Stimulated activated CD4-positive, alpha-beta T cell treated with anti-CD3 and anti-CD28 coated beads, Interleukin-15, amount 100 ng/mL, for 24 hours (primary cell): ENCODE data around the gene ARL15.

Experiments
- DNase-seq: peaks from one replicate; pipeline ENCODE4 v3.0.0-alpha.2; 2020

Gene ARL15

GRCh38 chr5:53971131-53971530, 339.2 kb downstream of the ARL15 start:
- DNase-seq, result no peak

GRCh38 chr5:53970475-53970874, 339.9 kb downstream of the ARL15 start:
- no peak for DNase-seq

- DNase-seq, result no peak
Observed at GRCh38 chr5:53969176-53969730, 341.1 kb downstream of the ARL15 start.

GRCh38 chr5:53965459-53965858, 344.9 kb downstream of the ARL15 start:
- DNase-seq, result no peak

- no peak for DNase-seq
Observed at GRCh38 chr5:53963958-53964357, 346.4 kb downstream of the ARL15 start.

DNA sequence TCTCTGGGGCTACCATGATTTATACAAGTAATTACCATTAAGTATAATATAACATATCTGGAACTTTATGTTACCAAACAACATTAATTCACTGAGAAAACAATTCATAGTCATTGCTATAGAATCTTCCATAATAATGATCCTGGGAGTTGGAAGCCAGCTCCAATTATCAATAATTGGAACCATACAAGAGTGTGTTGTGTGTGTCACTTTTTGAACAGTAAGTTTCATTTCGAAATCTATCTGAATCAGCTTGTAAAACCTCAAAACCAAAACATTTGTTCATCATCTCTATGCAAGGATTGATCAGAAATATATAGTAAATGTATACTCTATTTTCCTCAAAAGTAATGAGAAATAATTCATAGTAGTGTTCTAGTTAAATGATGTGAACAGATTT, 348.1 kb downstream of the ARL15 start:
- no peak for DNase-seq

DNA sequence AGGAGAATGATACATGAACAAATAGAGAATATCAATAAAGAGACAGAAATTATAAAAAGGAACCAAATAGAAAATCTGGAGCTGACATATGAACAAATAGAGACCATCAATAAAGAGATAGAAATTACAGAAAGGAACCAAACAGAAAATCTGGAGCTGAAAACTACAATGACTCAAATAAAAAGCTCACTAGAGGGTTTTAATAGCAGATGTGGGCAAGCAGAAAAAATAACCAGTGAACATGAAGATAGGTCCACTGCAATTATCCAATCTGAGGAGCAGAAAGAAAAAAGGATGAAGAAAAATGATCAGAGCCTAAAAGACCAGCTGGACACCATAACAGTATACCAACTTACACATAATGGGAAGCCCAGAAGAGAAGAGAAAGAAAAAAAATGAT, 353.7 kb downstream of the ARL15 start:
- DNase-seq, result no peak

DNA sequence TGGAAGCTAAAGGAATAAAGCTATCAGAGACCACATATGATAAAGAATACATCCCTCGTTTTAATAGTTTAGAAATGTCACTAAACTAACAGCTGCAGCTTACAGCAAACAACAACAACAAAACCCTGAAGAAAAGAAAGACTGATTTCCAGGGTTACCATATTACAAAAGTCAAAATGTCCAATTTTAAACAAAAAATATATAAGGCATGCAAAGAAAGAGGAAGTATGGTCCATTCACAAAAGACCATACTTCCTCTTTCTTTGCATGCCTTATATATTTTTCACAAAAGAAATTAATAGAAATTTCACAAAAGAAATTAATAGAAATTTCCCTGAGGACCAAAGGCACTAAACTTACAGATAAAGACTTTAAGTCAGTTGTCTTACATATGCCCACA, 354.2 kb downstream of the ARL15 start:
- no peak for DNase-seq

- DNase-seq, result no peak
Observed at GRCh38 chr5:53950621-53951020, 359.8 kb downstream of the ARL15 start.

DNA sequence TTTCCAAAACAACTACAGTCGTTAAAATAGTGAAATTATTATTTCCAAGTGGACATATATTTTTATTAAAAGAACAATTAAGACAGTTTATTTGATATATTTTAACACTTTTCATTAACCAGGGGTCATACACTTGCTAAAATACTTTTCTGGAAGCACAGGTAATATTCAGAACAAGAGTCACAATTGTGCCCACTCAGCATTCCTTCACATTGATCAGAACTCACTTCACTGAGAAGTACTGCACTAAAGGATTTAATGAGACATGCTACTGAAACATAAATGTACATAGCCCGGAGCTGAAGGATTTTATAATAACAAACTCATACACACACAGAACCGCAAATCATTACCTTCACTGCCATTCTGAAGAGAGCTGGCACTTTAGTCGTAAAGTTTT, 361.8 kb downstream of the ARL15 start:
- no peak for DNase-seq

DNA sequence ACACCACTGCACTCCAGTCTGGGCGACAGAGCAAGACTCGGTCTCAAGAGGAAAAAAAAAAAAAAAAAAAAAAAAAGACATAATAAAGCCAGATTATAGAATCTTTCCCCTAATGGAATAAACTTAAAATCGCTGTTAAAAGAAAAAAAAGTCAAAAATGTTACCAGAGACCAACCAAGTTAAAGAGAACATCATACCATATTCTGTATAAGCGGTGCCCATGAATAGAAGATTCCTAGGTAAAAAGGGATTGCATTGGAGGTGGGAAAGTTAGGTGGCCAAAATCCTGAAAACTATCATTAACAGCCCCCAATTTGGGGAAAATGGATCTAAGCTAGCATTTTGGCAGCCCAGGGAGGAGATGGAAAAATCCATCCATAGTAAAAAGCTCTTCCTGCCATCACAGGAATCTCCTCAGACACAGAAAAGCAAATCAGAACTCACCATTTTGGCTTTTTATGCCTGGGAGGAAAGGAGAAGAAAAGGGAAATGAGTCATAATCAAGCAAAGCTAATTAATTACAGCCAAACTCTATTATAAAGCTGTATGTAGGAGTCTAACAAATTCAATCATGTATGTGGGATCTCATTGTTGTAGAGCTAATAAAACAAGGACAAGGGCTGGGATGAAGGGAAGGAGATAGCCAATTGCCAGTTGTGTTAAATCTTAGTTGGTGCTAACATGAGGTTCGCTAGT, 363.8 kb downstream of the ARL15 start:
- no peak for DNase-seq

DNA sequence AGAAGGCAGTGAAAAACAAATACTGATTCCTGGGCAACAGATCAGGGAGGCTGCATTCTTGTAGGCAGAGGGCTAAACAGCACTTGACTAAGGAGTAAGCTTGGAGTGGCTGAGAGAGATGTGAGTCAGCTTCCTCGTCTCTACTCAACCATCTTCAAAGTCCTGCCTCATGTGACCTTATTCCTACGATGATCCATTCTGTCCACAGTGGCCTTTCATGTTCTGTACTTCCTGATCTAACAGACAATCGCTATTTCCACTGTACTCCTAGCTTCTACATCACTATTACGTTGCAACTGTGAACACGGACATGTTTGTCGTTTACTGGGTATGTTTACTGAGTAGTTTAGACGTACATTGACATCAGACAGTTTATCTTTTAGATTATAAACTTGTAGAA, 365.4 kb downstream of the ARL15 start:
- no peak for DNase-seq

DNA sequence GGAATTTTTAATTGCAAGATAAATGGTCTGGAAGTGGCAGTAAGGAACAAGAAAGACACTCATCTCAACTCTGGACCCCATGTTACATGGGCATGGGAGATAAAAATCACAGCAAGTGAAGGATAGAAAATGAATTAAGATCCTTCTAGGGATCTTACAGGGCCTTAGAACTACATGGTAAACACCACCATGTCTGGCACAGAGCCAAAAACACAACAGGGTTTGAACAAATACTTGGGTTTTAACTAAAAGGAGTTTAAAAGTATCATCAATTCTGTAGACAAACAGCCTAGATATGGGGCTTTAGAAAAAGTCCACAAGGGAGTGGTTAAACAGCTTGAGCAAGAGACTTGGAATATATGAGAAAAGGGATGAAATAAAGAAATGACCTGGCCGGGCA, 366.4 kb downstream of the ARL15 start:
- no peak for DNase-seq

DNA sequence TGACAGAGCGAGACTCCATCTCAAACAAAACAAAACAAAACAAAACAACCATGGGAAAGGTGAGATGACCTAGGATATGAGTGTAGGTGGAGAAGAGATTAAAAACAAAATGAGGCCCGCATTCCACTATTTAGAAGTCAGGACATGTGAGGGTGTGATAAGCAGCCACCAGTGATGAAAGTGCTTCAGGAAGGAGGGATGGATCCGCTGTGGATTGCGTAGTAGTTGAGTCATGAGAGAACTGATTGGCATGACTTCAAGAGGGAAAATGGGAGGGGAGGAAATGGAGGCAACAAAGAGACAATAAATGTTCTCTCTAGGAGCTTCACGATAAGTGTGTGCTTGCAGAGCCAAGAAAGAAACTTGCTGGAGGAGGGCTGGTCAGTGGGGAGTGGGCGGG, 367.6 kb downstream of the ARL15 start:
- no peak for DNase-seq

GRCh38 chr5:53940921-53941320, 369.5 kb downstream of the ARL15 start:
- DNase-seq, result no peak

DNA sequence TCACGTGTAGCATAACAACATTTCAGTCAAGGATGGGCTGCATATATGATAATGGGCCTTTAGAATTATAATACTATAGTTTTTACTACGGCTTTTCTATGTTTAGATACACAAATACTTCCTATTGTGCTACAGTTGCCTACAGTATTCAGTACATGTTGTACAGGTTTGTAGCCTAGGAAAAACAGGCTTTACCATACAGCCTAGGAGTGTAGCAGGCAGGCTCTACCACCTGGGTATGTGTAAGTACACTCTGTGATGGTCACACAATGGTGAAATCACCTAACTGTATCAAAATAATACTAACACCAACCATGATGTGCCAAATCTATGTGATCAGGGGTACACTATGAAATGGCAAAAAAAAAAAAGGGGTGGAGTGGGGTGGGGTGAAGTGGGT, 372.9 kb downstream of the ARL15 start:
- no peak for DNase-seq

- DNase-seq, result no peak
Observed at GRCh38 chr5:53936481-53937352, 373.7 kb downstream of the ARL15 start.

DNA sequence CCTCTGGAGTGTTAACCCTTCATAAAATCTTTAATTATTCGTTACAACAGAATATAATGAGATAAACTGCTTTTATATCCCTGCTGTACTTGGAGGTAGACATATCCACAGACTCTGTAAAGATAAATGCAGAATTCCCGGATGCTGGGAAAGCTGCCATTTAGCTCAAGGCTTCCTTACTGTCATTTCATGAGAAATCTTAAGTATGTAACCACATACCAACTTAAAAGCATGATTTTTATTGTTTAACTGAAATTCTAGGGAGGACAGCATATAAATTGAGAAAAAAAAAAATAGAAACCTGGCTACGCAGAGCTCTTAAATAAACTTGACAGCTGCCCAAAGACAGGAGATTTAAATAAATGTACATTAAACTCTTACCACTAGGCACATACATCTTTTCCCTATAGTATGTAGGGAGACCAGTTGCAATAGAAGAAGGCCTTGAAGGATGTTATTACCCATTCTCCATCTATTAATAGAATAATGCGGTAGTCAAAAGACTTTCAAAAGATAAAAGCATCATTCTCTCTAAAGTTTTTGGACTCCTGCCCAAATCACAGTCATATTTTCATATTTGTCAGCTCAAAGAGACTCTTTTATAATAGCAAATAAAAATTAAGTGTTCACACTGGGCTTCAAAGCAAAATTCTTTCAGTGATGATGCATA, 376.1 kb downstream of the ARL15 start:
- no peak for DNase-seq

GRCh38 chr5:53932351-53932750, 378.0 kb downstream of the ARL15 start:
- no peak for DNase-seq

GRCh38 chr5:53930457-53930856, 379.9 kb downstream of the ARL15 start:
- no peak for DNase-seq

GRCh38 chr5:53929570-53929969, 380.8 kb downstream of the ARL15 start:
- DNase-seq, result no peak

DNA sequence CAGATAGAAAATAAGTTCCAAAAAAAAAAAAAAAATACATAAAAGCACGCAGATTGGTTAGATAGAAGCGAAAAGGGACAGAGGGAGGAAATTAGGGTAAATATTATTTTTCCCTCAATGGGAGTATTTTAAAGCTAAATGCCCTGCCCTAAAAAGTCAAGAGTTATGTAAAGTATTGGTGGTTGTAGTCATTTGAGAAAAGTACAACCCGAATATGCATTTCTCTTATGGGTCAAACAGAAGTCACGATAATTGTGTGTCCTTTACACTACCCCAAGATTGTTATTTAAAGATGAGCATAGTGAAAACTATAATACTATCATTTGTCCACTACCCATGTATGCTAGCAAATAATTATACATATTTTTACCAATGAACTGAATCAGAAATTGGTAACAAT, 381.2 kb downstream of the ARL15 start:
- no peak for DNase-seq

GRCh38 chr5:53928641-53929040, 381.7 kb downstream of the ARL15 start:
- DNase-seq, result no peak
